Ishikawa (cell line): ENCODE data around the gene EXOC3.

Experiments
- CEBPB ChIP-seq: IDR thresholded peaks from 2 replicates; pipeline ENCODE4 v1.6.1; 2012
- CREB1 ChIP-seq: IDR thresholded peaks from 2 replicates; pipeline ENCODE4 v1.6.1; 2012; ENCODE audit warnings: low read depth
- EGR1 ChIP-seq: IDR thresholded peaks from 2 replicates; pipeline ENCODE4 v1.6.1; 2012
- EP300 ChIP-seq: IDR thresholded peaks from 2 replicates; pipeline ENCODE4 v1.6.1; 2012; ENCODE audit warnings: borderline replicate concordance
- FOXM1 ChIP-seq: IDR thresholded peaks from 2 replicates; pipeline ENCODE4 v1.6.1; 2012; ENCODE audit warnings: low read depth, borderline replicate concordance
- MAX ChIP-seq: IDR thresholded peaks from 2 replicates; pipeline ENCODE4 v1.6.1; 2012
- RAD21 ChIP-seq: IDR thresholded peaks from 2 replicates; pipeline ENCODE4 v1.6.1; 2012; ENCODE audit warnings: low read depth
- TAF1 ChIP-seq: IDR thresholded peaks from 2 replicates; pipeline ENCODE4 v1.6.1; 2012; ENCODE audit warnings: low read depth, mild to moderate bottlenecking
- TEAD4 ChIP-seq: IDR thresholded peaks from 2 replicates; pipeline ENCODE4 v1.6.1; 2012
- YY1 ChIP-seq: IDR thresholded peaks from 2 replicates; pipeline ENCODE4 v1.6.1; 2012; ENCODE audit warnings: low read depth
- ZBTB7A ChIP-seq: IDR thresholded peaks from 2 replicates; pipeline ENCODE4 v1.6.1; 2012; ENCODE audit warnings: low read depth
- TF ChIP-seq, protein P1 (sequence below): IDR thresholded peaks from 2 replicates; pipeline ENCODE4 v1.6.1; 2012; ENCODE audit warnings: low read depth, mild to moderate bottlenecking
- TF ChIP-seq, protein P2 (sequence below): IDR thresholded peaks from 2 replicates; pipeline ENCODE4 v1.6.1; 2012

- TF ChIP-seq MAX (no peak), EGR1 (no peak), TAF1 (no peak), CEBPB (no peak), FOXM1 (no peak), RAD21 (no peak), EP300 (no peak), ZBTB7A (no peak), CREB1 (no peak), YY1 (no peak), TEAD4 (no peak)
- TF ChIP-seq, protein P1, sequence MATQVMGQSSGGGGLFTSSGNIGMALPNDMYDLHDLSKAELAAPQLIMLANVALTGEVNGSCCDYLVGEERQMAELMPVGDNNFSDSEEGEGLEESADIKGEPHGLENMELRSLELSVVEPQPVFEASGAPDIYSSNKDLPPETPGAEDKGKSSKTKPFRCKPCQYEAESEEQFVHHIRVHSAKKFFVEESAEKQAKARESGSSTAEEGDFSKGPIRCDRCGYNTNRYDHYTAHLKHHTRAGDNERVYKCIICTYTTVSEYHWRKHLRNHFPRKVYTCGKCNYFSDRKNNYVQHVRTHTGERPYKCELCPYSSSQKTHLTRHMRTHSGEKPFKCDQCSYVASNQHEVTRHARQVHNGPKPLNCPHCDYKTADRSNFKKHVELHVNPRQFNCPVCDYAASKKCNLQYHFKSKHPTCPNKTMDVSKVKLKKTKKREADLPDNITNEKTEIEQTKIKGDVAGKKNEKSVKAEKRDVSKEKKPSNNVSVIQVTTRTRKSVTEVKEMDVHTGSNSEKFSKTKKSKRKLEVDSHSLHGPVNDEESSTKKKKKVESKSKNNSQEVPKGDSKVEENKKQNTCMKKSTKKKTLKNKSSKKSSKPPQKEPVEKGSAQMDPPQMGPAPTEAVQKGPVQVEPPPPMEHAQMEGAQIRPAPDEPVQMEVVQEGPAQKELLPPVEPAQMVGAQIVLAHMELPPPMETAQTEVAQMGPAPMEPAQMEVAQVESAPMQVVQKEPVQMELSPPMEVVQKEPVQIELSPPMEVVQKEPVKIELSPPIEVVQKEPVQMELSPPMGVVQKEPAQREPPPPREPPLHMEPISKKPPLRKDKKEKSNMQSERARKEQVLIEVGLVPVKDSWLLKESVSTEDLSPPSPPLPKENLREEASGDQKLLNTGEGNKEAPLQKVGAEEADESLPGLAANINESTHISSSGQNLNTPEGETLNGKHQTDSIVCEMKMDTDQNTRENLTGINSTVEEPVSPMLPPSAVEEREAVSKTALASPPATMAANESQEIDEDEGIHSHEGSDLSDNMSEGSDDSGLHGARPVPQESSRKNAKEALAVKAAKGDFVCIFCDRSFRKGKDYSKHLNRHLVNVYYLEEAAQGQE, result no peak
- TF ChIP-seq, protein P2, sequence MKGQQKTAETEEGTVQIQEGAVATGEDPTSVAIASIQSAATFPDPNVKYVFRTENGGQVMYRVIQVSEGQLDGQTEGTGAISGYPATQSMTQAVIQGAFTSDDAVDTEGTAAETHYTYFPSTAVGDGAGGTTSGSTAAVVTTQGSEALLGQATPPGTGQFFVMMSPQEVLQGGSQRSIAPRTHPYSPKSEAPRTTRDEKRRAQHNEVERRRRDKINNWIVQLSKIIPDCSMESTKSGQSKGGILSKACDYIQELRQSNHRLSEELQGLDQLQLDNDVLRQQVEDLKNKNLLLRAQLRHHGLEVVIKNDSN, result no peak
Observed at GRCh38 chr5:460273-460625, 17.3 kb downstream of the EXOC3 start.
